PFSK-1 (cell line): ENCODE data around the gene EIPR1.

Experiments
- POLR2AphosphoS5 ChIP-seq: IDR thresholded peaks from 2 replicates; pipeline ENCODE4 v1.6.1; 2012; ENCODE audit warnings: low read depth, mild to moderate bottlenecking, control low read depth, low read length, moderate library complexity
- SIN3A ChIP-seq: IDR thresholded peaks from 2 replicates; pipeline ENCODE4 v1.6.1; 2012; ENCODE audit warnings: mild to moderate bottlenecking, low read length, moderate library complexity, borderline replicate concordance; ENCODE audit not compliant: insufficient read depth
- TAF1 ChIP-seq: IDR thresholded peaks from 2 replicates; pipeline ENCODE4 v1.6.1; 2012; ENCODE audit warnings: low read length, control low read depth, borderline replicate concordance; ENCODE audit not compliant: insufficient read depth
- TF ChIP-seq, protein P1 (sequence below), 2 experiments: IDR thresholded peaks; 2 replicates each; pipeline versions ENCODE4 v1.6.1 to v1.8.0; 2011 to 2012; ENCODE audit warnings: low read depth in 2 of 2, low read length in 2 of 2, control low read depth in 1 of 2, inconsistent platforms in 1 of 2, mild to moderate bottlenecking in 1 of 2, moderate library complexity in 1 of 2; ENCODE audit not compliant: insufficient read depth in 1 of 2

DNA sequence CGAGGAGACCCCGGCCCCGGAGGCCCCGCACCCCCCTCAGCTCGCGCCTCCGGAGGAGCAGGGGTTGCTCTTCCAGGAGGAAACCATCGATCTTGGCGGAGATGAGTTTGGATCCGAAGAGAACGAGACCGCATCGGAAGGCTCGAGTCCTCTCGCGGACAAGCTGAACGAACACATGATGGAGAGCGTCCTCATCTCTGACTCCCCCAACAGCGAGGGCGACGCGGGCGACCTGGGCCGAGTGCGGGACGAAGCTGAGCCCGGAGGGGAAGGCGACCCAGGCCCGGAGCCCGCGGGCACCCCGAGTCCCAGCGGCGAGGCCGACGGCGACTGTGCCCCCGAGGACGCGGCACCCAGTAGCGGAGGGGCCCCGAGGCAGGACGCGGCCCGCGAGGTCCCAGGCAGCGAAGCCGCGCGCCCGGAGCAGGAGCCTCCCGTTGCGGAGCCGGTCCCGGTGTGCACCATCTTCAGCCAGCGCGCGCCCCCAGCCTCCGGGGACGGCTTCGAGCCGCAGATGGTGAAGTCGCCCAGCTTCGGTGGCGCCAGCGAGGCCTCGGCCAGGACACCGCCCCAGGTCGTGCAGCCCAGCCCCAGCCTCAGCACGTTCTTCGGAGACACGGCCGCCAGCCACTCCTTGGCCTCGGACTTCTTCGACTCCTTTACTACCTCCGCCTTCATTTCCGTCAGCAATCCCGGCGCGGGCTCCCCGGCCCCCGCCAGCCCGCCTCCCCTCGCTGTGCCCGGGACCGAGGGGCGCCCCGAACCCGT lies 10.2 kb upstream of the EIPR1 start:
- no peak for TF ChIP-seq POLR2AphosphoS5
- no peak for TF ChIP-seq SIN3A
- no peak for TF ChIP-seq TAF1
- TF ChIP-seq, protein P1, sequence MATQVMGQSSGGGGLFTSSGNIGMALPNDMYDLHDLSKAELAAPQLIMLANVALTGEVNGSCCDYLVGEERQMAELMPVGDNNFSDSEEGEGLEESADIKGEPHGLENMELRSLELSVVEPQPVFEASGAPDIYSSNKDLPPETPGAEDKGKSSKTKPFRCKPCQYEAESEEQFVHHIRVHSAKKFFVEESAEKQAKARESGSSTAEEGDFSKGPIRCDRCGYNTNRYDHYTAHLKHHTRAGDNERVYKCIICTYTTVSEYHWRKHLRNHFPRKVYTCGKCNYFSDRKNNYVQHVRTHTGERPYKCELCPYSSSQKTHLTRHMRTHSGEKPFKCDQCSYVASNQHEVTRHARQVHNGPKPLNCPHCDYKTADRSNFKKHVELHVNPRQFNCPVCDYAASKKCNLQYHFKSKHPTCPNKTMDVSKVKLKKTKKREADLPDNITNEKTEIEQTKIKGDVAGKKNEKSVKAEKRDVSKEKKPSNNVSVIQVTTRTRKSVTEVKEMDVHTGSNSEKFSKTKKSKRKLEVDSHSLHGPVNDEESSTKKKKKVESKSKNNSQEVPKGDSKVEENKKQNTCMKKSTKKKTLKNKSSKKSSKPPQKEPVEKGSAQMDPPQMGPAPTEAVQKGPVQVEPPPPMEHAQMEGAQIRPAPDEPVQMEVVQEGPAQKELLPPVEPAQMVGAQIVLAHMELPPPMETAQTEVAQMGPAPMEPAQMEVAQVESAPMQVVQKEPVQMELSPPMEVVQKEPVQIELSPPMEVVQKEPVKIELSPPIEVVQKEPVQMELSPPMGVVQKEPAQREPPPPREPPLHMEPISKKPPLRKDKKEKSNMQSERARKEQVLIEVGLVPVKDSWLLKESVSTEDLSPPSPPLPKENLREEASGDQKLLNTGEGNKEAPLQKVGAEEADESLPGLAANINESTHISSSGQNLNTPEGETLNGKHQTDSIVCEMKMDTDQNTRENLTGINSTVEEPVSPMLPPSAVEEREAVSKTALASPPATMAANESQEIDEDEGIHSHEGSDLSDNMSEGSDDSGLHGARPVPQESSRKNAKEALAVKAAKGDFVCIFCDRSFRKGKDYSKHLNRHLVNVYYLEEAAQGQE (IDR thresholded peaks at IDR 0.05; ENCODE audit: insufficient read depth in 1 of 2, low read depth in 2 of 2, low read length in 2 of 2): no peak
